SIG-M5 (cell line): ENCODE measurements around the gene ME1.
"Not testable (repeated sequence)": the region's sequence is repeated elsewhere in the genome, so short reads cannot be mapped to it uniquely, and the experiment has no call there.

ENCODE experiments used
- DNase-seq: peaks from one replicate; lab custom pipeline; 2025; lab: John Stamatoyannopoulos, UW

The ME1 gene

DNA sequence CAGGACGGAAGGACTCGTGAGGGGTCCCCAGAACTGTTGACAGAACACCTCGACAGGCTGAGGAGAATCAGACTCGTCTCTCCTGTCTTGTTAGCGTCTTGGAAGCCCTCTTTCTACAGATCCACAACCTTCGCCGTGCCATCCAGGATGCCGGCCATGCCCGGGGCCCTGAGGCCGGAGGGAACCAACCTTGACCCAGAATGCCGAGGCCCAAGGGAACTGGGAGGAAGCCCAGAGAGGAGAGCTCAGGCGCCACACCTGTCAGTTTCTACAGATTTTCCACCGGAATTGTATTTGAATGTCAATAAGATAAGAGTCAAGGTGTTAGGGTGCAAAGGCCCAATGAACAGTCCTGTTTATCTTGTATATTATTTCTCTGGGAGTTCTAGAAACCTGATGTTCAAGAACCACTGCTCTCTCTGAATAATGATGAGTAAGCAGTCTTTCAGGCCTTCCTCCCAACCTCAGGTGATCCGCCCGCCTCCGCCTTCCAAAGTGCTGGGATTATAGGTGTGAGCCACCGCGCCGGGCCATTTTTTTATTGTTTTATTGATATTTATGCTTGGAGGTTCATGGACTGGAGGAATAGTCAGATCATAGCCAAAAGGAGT, 799 bp upstream of the ME1 start:
- no peak for DNase-seq

DNA sequence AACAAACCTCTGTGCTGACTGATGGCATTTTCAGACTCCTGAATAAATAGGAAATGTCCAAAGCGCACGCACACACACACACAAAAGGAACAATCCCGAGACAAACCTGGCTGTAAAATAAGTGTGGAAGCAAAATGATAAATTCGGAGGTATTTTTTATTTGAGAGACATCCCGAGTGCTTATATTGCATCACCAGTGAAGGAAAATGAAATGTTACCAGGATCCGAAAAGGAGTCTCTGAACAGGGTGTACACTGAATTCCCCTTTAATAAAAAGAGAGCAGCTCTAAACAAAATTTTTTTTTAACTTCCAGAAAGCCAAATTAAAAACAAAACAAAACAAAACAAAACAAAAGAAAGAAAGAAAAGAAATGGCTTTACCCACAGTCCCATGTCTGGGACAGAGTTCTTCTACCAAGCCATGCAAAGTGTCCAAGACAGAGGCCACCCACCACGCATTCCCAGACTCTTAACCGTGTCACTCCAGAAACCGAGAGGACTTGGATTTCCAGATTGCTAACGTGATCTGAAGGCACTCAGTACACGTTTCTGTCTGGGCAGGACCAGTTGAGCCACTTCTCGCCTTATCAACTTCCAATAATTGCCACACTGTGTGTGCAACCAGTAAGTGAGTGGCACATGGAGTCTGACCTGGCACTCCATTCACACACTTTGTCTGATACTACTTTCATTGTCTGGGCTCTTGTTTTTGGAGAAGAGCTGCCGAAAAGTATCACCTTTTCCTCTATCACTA, 817 bp downstream of the ME1 start:
- DNase-seq: no peak

GRCh38 chr6:83429269-83429668, 1.6 kb downstream of the ME1 start:
- no peak for DNase-seq

DNA sequence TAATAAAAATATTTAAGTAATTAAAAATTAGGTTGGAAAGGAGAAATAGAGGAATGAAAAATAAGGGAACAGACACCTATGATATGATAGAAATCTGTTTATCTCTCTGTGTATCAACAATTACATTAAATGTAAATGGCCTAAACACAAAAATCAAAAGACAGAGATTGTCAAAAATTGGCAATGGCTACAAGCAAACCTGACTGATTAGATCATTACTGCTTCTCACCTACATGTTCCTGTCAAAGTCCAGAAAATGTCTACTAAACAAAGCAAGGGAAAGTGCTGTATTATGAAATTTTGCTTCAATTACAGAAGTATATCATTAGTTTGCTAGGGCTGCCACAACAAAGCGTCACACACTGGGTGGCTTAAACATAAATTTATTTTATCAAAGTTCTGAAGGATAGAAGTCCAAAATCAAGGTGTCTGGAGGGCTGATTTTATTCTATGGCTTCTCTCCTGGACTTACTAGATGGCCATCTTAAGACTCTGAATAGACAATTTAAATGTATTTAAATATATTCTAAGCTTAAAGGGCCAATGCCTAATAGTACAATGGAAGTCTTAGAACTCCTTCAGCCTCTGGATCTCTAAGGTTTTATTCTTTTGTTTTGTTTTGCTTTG, 6.3 kb downstream of the ME1 start:
- DNase-seq: no peak

DNA sequence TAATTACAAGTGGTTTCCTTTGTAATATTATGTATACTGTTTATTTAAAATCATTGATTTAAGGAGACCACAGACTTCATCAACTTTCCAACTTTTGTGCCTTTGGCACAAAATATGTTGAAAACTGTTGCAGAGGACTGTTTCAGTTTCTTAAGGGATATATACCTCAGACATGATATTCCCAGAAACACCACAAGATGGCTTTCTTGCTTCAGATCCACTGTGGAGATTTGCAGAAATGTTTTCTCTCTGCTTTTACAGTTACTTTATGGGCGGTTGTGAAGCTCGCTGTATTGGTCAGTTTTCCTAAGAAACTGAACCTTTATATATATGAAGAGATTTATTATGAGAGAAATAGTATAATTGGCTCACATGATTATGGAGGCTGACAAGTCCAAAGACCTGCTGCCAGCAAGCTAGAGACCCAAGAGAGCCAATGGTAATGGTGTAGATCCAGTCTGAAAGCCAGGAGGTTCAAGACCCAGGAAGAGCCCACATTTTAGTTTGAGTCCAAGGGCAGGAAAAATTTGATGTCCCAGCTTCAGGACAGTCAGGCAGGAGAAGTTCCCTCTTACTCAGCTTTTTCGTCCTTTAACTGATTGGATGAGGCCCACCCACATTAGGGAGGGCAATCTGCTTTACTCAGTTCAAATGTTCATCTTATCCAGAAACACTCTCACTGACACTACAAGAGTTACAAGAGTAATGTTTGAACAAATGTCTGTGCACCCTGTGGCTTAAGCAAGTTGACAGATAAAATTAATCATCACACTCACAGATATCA, 12.8 kb downstream of the ME1 start:
- DNase-seq: no peak

- DNase-seq: no peak
Measured at GRCh38 chr6:83413068-83413467, 17.8 kb downstream of the ME1 start.

- DNase-seq: no peak
Measured at GRCh38 chr6:83411731-83412130, 19.1 kb downstream of the ME1 start.

- no peak for DNase-seq
Measured at GRCh38 chr6:83403191-83403590, 27.7 kb downstream of the ME1 start.

GRCh38 chr6:83389606-83390005, 41.2 kb downstream of the ME1 start:
- no peak for DNase-seq

- DNase-seq: no peak
Measured at GRCh38 chr6:83385473-83385872, 45.4 kb downstream of the ME1 start.

GRCh38 chr6:83384751-83385150, 46.1 kb downstream of the ME1 start:
- DNase-seq: no peak

- no peak for DNase-seq
Measured at GRCh38 chr6:83381949-83382348, 48.9 kb downstream of the ME1 start.

DNA sequence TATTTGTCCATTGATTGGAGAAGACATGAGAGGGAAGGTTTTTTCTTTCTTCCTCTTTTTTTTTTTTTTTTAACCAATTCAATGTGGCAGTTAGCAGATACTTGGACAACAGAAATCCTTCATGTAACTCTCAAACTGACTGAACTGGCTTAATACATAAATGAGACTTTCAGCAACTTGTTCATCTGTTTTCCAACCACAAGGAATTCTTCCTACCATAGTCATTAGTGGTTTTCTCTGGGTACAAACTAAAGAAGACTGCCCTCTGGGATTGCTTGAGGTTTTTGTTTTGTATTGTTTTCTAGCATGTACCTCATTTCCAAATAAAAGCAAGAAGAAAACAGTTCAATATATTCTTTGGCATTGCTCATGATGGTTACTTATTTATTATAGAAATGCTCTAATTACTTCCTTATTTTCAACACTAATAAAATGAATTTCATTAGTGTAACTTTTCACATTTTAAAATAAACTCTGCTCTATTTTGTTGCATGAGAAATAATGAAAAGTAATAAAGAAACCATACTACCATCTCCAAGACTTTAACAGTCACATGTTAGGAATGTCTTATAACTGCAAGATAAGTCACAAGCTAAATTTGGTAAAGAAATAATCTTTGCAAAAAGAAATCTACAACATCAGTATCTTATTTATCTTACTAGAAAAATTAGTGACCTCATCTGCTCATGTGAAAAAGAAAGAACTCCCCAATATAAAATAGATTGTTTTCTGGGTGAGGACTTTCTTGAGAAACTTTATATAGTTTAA, 52.0 kb downstream of the ME1 start:
- no peak for DNase-seq

DNA sequence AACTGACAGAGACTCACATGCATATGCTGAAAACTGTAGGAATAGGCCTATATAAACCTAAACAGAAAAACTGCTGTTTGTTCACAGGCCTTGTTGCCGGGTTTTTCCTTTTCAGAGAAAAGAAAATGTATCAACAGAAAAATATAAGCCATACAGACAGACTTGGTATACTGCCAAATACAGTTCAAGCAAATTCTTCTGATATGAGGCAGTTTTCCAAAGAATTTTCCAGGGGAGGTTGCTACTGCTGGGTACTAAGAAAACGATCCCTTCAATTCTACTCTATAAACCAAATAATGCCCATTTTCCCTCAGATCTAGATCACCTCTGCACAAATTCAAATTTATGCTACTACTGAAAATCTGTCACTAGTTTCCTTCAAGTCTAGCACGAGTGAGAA, 59.4 kb downstream of the ME1 start:
- DNase-seq: no peak

DNA sequence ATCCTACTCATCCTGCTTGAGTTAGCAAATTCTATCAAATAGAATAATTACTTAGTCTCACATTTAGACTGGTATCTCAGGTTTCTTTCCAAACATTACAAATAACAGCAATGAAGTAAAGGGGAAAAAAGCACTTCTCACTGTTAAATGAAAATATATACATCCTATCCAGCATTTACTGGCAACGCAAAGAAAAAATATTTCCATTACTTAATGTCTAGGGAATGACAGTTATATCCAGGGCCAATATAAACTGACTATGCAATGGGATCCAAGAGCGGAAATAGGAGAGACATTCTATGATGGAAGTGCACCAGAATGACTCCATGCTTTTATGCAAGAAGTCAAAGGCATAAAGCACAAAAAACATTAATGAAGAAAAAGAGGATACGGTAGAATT, 60.3 kb downstream of the ME1 start:
- DNase-seq: no peak

GRCh38 chr6:83369692-83370091, 61.2 kb downstream of the ME1 start:
- no peak for DNase-seq

DNA sequence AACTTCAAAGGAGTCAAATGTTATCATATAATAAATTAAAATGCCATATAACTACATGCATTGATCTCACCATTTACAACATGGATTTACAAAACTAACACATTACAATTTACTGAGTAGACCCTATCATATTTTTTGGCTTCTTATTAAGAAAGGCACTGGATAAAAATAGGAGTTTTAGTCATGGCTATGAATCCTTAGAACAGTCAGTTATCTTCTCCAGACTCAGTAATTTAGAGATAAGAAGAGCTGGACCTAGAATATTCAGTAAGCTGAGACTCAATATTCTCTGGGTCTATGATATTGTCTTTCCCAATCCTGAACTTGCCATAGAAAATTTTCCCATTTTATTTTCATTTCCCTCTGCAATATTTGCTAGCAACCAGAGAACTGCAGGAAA, 62.3 kb downstream of the ME1 start:
- DNase-seq: no peak

DNA sequence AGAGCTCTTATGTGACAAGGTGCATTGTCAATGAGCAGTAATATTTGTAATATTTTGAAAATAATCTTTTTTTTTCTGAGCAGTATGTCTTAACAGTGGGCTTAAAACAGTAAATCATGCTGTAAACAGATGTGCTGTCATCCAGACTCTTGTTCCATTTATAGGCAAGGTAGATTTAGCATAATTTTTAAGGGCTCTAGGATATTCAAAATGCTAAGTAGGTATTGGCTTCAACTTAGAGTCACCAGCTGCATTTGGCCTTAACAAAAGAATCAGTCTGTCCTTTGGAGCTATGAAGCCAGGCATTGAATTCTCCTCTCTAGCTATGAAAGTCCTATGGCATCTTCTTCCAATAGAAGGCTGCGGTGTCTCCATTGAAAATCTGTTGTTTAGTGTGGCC, 63.7 kb downstream of the ME1 start:
- DNase-seq: no peak

GRCh38 chr6:83365931-83366330, 64.9 kb downstream of the ME1 start:
- DNase-seq: no peak

GRCh38 chr6:83362349-83362748, 68.5 kb downstream of the ME1 start:
- DNase-seq: not testable (repeated sequence)

- DNase-seq: no peak
Measured at GRCh38 chr6:83359638-83360037, 71.2 kb downstream of the ME1 start.

GRCh38 chr6:83354747-83355146, 76.1 kb downstream of the ME1 start:
- DNase-seq: no peak
